ENCODE data around the gene FAM229B. TPM values are rescaled to one million over a fixed set of nuclear protein-coding genes. Genes with fewer than 3 reads are reported as not detected.

The FAM229B gene
- total and polyA plus RNA-seq, 2 of the 8 experiments (the other 6 are each of a cell fraction or from before 2014, with no cell fraction given): 10.0 to 10.4 TPM

- TF ChIP-seq ATF2 (IDR thresholded peaks at IDR 0.05; ENCODE audit: low read length) (no peak), TBP (IDR thresholded peaks at IDR 0.05; ENCODE audit: low read depth, low read length) (no peak), MAX (IDR thresholded peaks at IDR 0.05) (no peak), RXRA (IDR thresholded peaks at IDR 0.05; ENCODE audit: insufficient read depth, low read depth, low read length) (no peak), SUZ12 (IDR thresholded peaks at IDR 0.05; ENCODE audit: low read length) (no peak), NRF1 (IDR thresholded peaks at IDR 0.05; ENCODE audit: low read depth, low read length) (no peak), MAFK (IDR thresholded peaks at IDR 0.05; ENCODE audit: low read depth, low read length) (no peak), CBX8 (IDR thresholded peaks at IDR 0.05; ENCODE audit: borderline replicate concordance, low read depth, low read length) (no peak)
Measured at GRCh38 chr6:112144145-112144926, 56.9 kb downstream of the FAM229B start (continued).

All from H1 (cell line).